HG03159 (cell line): ENCODE data around the gene CCNL1.
"Not testable (repeated sequence)": the region's sequence is repeated elsewhere in the genome, so short reads cannot be mapped to it uniquely, and the experiment has no call there.

Experiments used
- ATAC-seq: cut with Tn5 transposase; IDR thresholded peaks from one replicate; pipeline ENCODE4 v1.9.1; 2021; ENCODE audit warnings: mild to moderate bottlenecking, moderate library complexity; ENCODE audit not compliant: unreplicated experiment

Gene CCNL1

DNA sequence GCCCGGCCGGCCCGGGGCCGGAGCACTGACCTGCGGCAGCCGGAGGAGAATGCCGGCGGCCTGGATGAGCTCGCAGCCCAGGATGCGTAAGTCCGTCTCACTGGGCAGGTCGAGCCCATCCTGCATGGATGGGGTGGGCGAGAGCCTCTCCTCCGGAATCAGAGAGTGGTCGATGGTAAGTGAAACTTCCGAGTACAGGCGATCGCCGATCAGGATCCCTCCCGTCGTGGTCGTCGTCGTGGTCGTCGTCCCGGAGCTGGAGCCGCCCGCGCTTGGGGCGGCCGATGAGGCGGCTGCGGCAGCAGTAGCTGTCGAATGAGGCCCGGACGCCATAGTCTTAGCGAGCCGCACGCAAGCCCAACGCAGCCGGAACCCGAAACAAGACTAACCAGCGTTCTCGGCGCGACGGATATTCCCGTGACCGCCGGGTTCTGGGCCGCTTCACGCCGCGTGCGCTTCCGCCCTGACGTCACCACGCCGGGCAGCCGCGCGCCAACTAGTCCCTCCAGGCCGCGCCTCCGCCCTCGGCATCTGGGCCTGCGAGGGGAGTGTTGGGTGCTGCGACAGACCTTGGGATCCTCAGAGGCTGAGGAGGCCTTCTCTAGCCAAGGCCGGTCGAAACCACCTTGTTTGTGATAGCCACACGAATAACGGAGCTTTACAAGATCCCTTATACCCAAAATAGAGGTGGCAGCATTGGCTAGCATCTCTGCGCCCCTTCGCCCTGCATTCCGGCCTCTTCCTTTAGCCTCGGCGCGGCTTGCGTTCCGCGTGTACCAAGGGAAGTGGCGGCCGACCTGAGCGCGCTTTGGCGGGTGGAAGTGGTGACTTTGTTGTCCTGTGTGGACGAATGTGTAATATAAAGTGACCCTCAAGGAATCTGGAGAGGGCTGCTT is at the start of gene CCNL1:
TSS of gene CCNL1 (minus strand) at position 386 of the 896 bp plus-strand sequence. CDS start at position 333, 53 bp downstream.
- ATAC-seq = peak; percentile 85

DNA sequence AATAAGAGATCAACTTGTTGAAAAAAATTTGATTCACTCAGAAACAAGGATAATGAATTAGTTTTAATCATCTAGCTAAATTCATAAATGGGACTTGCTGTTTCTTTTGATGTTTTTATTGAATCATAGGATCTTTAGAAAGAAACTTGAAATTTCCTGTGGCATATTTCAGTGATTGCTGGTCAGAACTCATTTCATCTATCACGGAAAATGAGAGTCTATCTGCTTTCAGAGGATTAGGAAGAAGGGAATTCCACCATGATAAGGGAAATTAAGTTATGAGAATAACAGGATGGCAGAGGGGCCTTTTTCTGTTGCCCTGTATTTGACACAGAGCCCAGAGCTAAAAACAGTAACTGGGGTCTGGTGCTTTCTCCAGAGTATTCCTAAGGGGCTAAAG is 44.9 kb upstream of the CCNL1 start:
- no peak for ATAC-seq

GRCh38 chr3:157204431-157204830 is 44.5 kb upstream of the CCNL1 start:
- no peak for ATAC-seq

- peak; percentile 72 for ATAC-seq
Observed at GRCh38 chr3:157201648-157202278, 41.8 kb upstream of the CCNL1 start.

DNA sequence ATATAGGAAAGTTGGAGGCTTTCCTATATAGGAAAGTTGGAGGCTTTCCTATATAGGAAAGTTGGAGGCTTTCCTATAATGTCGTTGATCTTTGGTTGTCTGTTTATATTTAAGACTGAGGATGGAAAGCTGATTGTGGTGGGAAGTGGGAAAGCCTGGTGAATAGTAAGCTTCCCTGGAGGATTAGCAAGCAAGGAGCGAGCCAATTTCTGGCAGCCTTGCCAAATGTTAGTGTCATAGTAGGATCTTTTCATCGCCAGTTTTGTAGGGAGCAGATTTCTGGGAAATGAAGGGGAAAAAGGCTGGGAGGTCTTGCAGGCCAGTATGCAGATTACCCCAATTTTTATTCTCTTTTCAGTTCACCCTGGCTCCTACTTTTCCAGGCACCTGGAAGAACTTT is 39.9 kb upstream of the CCNL1 start:
- ATAC-seq = no peak

DNA sequence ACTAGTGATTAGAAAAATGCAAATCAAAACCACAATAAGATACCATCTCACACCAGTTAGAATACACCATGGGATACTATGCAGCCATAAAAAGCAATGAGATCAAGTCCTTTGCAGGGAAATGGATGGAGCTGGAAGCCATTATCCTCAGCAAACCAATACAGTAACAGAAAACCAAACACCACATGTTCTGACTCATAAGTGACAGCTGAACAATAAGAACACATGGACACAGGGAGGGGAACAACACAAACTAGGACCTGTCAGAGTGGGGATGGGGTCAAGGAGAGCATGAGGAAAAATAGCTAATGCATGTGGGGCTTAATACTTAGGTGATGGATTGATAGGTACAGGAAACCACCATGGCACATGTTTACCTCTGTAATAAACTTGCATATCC is 36.0 kb upstream of the CCNL1 start:
- no peak for ATAC-seq

DNA sequence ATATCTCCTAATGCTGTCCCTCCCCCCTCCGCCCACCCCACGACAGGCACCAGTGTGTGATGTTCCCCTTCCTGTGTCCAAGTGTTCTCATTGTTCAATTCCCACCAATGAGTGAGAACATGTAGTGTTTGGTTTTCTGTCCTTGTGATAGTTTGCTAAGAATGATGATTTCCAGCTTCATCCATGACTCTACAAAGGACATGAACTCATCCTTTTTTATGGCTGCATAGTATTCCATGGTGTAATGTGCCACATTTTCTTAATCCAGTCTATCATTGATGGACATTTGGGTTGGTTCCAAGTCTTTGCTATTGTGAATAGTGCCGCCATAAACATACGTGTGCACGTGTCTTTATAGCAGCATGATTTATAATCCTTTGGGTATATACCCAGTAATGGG is 31.2 kb upstream of the CCNL1 start:
- ATAC-seq = not testable (repeated sequence)

- ATAC-seq = no peak
Observed at GRCh38 chr3:157190380-157190872, 30.5 kb upstream of the CCNL1 start.

DNA sequence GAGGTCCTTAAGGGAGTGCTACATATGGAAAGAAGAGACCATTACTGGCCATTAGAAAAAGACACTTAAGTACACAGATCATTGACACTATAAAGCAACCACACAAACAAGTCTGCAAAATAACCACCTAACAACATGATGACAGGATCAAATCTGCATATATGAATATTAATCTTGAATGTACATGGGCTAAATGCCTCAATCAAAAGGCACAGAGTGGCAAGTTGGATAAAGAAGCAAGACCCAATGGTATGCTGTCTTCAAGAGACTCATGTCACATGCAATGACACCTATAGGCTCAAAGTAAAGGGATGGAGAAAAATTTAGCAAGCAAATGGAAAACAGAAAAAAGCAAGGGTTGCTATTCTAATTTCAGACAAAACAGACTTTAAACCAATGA is 28.4 kb upstream of the CCNL1 start:
- no peak for ATAC-seq

DNA sequence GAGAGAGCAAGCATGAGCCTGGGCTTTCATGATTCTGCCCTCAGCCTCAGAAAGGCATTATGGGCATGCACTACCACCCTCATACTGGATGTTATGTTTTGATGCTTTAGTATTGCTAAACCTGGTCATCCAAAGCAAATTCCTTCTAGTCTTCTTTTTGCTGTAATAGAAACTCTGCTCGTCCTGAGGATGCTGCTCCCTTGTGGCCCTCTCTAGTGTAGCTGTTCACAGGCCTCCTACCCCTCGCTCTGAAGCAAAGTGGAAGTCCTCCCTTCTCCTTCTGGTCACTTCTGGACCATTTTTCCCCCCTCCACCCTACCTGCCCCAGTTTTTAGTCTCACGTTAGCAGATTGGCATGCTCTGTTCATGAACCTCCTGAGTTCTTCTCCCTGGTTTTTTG is 22.9 kb upstream of the CCNL1 start:
- no peak for ATAC-seq

GRCh38 chr3:157180262-157180661 is 20.3 kb upstream of the CCNL1 start:
- ATAC-seq = no peak

DNA sequence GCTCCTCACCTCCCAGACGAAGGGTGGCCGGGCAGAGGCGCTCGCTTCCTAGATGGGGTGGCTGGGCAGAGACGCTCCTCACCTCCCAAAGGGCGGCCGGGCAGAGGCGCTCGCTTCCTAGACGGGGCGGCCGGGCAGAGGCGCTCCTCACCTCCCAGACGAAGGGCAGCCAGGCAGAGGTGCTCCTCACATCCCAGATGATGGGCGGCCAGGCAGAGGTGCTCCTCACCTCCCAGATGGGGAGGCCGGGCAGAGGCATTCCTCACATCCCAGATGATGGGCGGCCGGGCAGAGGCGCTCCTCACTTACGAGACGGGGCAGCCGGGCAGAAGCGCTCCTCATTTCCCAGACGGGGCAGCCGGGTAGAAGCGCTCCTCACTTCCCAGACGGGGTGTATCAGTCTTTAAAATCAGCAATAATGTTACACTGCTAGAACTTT is 19.4 kb upstream of the CCNL1 start:
- no peak for ATAC-seq

DNA sequence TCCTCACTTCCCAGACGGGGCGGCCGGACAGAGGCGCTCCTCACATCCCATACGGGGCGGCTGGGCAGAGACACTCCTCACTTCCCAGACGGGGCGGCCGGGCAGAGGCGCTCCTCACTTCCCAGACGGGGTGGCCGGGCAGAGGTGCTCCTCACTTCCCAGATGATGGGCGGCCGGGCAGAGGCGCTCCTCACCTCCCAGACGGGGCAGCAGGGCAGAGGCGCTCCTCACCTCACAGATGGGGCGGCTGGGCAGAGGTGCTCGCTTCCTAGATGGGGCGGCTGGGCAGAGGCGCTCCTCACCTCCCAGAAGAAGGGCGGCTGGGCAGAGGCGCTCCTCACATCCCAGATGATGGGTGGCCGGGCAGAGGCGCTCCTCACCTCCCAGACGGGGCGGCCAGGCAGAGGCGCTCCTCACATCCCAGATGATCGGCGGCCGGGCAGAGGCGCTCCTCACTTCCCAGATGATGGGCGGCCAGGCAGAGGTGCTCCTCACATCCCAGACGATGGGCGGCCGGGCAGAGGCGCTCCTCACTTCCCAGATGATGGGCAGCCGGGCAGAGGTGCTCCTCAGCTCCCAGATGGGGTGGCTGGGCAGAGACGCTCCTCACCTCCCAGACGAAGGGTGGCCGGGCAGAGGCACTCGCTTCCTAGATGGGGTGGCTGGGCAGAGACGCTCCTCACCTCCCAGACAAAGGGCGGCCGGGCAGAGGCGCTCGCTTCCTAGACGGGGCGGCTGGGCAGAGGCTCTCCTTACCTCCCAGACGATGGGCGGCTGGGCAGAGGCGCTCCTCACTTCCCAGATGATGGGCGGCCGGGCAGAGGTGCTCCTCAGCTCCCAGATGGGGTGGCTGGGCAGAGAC is 18.8 kb upstream of the CCNL1 start:
- ATAC-seq = not testable (repeated sequence)

DNA sequence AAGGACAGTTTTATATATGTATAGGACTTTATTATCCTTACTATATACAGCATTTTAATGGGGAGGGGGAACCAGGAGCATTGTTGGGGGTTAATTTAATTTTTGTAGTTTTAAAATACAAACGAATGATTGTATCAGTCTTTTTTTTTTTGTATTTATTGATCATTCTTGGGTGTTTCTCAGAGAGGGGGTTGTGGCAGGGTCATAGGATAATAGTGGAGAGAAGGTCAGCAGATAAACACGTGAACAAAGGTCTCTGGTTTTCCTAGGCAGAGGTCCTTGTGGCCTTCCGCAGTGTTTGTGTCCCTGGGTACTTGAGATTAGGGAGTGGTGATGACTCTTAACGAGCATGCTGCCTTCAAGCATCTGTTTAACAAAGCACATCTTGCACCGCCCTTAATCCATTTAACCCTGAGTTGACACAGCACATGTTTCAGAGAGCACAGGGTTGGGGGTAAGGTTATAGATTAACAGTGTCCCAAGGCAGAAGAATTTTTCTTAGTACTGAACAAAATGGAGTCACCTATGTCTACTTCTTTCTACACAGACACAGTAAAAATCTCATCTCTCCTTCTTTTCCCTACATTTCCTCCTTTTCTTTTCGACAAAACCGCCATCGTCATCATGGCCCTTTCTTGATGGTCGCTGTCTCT is 18.0 kb upstream of the CCNL1 start:
- not testable (repeated sequence) for ATAC-seq

GRCh38 chr3:157176934-157177333 is 17.0 kb upstream of the CCNL1 start:
- ATAC-seq = no peak

DNA sequence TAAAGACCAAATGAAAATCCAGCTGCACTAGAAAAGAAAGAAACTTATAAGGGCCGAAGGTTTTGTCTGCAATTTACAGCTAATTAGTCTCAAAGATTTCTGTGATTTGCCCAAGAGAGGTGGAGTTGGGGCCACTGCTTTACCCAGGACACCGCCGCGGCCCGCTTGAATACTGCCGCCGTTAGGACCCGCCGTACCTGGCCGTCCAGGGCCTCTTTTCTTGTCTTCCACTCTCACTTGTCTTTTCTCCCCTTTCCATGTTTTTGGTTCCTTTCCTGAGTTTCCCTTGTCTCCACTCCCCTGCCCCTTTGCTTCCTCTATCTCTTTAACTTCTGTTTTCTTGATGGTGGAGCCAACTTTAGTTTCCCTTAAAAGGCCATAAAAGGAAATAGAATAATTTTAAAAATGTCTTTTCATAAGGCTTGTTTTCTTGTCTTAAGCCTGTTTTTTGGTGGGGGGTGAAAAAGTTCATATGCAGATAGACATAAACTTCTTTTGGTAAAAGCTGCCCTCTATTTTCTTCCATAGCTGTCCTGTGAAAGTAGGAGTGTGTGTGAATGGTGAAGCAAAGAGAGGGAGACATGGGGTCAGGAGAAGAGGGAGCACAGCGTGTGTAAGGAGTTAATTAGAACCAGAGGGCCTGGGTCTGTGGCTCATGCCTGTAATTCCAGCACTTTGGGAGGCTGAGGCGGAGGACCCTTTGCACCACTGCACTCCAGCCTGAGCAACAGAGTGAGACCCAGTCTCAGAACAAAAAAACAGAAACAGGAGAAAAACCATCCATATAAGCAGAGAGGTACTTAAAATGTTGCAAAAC is 16.0 kb upstream of the CCNL1 start:
- ATAC-seq = no peak

DNA sequence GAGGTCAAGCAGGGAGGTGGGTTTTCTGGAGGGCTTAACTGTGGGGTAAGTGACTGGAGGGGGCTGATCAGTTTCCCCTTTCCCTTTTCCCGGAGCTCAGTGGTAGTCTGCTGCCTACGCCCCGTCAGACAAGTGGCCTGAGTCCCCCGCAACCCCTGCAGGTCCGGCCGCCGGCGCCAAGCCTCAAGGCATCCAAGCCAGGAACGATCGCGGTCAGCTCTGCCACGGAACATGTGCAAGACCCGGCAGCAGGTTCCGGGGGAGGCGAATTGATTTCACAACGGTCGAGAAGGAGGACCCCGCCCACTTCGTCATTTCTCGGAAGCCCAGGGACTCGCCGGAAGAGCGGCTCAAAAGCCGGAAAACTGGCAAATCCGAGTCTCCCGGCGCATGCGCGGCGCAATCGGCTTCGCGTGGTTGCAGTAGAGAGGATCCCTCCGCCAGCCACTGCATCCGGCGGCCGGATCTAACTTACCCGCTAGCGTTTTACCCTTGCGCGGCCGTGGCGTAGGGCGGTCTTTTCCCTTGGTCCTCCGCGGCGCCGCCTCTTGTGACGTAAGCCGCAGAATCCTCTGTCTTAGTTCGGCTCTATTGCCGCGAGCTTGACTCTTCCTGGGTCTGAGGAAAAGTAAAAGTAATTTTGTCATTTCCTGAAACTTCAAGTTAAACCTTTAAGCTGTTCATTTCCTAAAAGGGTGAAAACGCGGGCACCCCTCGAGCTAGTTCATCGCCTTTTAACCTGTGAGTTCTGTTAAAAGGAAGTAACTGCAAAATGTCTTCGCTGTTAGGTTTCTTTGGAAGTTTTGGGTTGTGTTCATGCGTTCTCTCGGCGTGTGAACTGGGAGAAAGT is 14.9 kb upstream of the CCNL1 start:
- ATAC-seq = peak; percentile 94

GRCh38 chr3:157174290-157174648 is 14.3 kb upstream of the CCNL1 start:
- peak; percentile 1 for ATAC-seq

DNA sequence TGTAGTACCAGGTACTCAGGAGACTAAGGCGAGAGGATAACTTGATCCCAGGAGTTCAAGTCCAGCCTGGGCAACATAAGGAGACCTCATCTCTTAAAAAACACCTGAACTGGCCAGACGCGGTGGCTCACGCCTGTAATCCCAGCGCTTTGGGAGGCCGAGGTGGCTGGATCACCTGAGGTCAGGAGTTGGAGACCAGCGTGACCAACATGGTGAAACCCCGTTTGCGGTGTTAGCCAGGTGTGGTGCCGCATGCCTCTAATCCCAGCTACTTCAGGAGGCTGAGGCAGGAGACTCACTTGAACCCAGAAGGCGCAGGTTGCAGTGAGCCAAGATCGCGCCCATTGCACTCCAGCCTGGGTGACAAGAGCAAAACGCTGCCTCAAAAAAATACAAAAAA is 13.4 kb upstream of the CCNL1 start:
- not testable (repeated sequence) for ATAC-seq
